Right kidney (tissue), 1 donor: Measurements from ENCODE around the gene AGAP1.
A peak's percentile ranks its signal among the peaks of the same experiment; 100 is the strongest.
"Not testable (repeated sequence)": the region's sequence is repeated elsewhere in the genome, so short reads cannot be mapped to it uniquely, and the experiment has no call there.

Experiments
- DNase-seq: peaks from one replicate; pipeline ENCODE4 v3.0.0-alpha.2; 2016

The AGAP1 gene

DNA sequence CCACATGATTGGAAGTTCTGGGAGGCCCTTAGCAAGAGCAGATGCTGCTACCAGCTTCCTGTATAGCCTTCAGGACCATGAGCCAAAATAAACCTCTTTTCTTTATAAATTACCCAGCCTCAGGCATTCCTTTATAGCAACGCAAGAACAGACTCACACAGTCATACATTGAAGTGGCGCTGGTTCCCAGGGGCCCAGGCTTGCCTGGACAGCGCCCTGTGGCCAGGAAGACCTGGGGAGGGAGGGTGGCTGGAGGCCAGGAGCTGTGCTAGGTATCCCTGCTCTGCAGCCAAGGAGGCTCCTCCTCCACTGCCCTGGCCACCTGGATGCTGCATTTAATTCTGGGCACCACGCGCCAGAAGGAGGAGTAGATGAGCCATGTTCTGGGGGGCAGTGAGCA is 98.1 kb downstream of the AGAP1 start:
- no peak for DNase-seq

DNA sequence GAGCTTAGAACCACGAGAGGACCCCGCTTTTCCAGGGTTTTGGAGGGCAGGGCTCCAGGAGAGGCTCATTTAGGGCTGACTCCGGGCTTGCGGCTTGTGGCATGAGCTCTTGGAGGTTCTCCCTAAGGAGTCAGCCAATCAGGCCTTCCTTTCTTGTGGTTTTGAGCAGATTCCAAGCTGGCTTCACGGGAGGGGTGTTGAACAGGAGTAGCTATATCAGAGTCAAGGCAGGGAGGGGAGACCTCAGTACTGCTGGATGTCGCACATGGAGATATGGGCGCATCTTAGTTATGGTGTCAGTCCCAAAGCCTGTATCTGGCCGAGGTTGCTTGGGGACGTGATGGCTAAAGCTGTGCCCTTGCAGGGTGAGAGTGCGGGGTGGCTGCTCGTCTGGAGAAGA is 98.6 kb downstream of the AGAP1 start:
- no peak for DNase-seq

DNA sequence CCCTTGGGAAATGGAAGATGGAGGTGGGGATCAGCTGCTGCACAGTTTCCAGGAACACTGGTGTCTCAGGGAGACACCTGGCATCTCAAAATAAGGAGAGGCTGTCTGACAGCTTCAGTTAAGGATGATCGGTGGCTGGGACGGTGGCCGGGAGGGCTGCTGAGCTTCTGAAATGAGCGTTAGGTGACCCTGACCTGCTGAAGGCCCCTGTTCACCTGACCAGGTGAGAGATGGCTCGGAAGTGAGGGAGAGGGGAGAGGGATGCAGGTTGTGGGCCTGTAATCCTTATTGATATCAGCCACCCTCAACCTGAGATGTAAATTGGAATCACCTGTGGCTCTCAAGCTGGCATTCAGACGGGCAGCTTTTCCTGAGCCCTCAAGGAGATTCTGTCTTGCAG is 99.0 kb downstream of the AGAP1 start:
- DNase-seq: no peak

DNA sequence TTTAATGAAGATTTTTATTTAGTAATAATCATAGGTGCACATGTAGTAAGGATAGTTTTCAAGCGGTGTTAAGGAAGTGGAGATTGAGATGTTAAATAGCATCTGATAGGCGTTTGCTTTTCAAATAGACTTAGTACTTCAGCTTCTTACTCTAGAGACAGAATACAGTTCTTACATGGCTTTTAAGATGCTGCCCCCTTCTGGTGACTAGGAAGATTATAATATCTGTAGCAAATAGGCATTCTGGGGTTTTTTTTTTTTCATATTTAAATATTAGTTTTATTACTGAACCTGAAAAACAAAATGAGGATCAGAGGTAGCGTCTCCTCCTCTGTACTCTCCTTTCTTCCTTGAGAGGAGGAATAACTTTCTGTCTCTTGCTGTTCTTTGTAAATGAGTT is 100.2 kb downstream of the AGAP1 start:
- DNase-seq: no peak

DNA sequence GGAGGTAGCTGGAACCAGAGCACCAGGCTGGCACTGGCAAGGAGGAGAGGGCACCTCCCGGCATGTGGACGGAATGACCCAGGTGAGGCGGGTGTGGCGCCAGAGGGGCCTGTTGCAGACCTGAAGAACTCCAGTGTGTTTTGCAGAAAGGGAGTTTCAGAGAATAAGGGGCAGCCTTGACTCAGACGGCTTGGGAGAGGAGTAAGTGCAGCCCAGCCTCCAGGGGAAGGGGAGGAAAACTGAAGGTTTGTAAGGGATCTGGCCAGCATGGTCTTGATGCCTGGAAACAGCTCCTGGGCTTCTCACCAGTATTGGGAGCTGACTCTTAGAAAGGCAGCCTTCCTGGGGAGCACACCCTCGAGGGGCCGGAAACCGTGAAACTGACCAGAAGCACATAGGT is 101.1 kb downstream of the AGAP1 start:
- DNase-seq: no peak

DNA sequence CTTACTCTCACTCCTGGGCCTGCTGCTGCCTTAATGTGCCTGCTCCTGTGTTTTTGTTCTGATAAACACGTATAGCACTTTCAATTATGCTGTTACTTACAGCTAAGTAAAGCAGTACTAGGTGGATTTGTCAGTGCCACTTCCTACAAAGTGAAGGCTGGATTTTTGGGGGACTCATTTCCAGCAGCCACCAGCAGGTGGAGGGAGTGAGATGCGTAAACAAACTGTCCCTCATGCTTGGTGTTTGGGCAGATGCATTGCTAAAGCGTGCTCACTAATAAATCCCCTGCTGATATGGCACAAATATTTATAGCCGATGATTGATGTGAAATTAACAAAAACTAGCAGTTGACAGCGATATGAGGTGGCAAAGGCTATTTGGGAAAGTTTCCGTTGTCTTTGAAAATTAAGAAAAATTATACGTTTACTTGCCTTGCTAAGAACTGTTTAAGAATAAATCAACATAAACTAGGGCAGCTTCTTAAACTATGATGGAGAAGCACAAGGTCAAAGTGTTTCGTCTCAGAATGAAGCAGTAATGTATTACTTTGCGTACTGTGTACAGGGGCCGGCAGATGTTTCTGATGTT is 101.7 kb downstream of the AGAP1 start:
- DNase-seq: peak; percentile 54

DNA sequence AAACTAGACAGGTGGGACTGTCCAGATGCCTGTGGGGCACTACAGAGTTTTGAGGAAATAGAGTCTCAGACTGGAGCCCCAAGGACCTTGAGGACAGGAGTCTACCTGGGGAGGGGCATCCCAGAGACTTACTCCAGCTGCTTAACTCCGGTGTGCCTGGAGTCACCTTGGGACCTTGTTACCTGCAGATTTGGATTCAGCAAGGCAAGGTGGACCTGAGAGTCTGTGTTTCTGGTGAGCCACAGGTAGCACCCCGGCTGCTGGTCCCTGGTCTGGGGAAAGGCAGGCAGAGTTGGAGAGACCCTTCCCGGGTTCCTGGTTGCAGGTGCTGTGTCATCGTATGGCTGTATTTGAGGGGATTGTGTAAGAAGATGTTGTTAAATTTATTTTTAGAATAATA is 102.4 kb downstream of the AGAP1 start:
- DNase-seq: no peak

DNA sequence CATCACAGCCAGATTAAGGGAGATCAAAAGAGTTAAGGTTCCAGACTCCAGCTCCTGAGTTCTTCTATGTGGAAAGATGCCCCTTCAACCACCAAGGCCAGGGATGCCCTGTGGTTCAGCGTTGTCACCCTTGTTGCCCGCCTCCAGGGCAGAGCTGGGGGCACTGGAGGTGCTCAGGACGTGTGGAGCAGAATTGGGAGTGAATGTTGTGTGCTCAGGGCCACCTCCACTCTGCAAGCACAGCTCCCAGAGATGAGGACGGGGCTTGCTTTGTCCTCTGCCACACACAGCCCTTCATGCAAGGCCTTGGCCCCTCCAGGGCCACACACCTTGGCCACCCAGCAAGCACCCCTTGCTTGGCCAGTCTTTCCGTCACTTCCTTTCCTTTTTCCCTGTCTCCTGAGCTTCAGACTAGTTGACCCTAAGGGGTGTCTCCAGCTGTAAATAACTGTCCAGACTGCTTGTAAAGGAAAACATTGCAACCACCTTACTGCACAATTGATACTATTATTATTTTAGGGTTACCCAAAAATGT is 103.3 kb downstream of the AGAP1 start:
- no peak for DNase-seq

DNA sequence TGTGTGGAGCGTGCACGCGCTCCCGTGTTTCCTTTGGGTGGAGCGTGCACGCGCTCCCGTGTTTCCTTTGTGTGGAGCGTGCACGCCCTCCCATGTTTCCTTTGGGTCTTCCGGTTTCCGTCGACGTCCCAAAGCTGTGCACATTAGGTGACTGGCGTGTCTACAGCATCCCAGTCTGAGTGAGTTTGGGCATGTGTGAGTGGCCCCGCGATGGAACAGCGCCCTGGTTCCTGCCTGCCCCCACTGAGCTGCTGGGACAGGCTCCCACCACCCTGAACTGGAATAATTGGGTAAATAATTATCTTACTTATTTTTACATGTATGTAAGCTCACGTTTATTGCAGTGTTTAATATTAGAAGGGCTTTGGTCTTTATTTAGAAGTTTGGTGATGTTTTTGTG is 104.2 kb downstream of the AGAP1 start:
- no peak for DNase-seq

DNA sequence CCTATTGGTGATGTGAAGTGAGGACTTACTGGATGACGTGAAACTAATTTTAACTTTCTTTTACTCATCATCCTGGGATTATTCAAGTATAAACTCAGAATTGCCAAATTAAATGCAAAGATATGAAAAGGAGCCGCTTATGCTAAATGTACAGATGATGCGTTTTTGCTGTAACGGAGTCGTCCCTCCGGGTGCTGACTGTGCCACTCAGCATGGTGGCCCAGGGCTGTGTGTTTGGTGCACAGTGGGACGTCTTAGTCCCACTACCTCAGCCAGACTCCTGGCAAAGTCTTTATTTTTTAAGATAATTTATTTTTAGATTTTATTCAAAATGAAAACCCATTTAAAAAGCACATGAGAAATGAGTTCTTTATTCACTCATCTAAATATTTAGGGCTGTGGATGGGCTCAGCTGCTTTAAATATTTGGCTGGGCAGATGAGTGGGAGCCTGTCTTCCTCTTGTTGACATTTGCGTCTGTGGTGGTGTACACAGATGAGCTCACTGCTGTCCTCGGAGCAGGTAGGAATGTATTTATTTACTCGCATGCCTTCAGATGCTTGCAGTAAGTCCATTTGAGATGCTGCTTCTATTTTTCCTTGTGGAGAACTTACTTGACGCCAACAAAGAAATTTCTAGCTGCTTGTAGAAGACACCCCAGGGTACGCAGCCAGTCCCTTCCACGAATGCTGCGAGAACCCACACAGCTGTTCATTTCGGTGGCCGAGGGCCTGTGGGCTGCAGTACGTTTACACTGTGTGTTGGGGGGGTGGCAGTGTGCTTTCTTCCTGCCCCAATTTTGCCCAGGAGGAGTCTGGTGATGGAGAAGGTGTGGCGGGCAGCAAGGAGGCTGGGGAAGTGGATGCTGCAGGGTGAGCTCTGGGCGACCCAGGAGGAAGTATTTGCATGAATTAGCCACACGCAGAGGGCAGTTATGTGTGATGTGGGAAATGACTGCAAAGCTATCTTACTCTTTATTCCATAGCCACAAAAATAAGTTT is 105.0 kb downstream of the AGAP1 start:
- DNase-seq: no peak

DNA sequence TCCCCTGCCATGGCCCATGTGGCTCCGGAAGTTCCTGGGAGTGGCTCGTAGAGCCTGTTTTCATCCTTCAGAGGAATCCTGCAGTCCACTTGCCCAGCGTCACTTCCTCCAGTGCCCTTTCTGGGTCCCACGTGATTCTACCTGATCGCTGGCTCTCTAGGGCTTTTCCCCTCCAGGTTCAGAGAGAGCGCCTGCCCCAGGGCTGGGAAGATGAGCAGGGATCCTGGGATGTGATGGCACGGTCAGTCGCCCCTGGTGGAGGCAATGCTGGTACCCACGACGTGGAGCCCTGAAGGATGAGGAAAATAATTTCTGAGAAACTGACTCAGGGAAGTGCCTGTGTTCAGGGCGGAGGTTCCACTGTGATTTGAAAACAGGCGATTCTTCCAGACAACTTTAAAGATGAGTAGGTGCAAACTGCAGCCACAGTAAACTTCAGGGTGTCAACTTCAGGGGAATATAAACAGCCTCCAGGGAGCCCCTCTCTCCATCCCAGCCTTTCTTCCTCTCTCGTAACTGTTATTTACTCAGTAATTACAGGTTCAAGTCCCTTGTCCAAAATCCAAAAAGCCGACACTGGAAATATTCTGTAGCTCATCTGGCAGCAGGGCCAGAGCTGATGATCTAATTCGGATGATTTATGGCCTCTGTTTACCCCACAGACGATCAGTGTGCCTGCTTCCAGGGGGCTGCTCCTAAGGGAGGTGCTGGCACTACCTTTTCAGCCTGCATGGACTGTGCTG is 105.9 kb downstream of the AGAP1 start:
- no peak for DNase-seq

DNA sequence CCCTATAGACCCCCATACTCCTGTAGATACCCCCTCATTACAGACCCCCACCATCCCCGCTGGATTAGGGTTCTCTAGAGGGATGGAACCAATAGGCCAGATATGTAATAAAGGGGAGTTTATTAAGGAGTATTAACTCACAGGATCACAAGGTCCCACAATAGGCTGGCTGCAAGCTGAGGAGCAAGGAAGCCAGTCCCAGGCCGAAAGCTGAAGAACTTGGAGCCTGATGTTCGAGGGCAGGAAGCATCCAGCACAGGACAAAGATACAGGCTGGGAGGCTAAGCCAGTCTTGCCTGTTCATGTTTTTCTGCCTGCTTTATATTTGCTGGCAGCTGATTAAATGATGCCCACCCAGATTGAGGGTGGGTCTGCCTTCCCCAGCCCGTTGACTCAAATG is 106.6 kb downstream of the AGAP1 start:
- no peak for DNase-seq

DNA sequence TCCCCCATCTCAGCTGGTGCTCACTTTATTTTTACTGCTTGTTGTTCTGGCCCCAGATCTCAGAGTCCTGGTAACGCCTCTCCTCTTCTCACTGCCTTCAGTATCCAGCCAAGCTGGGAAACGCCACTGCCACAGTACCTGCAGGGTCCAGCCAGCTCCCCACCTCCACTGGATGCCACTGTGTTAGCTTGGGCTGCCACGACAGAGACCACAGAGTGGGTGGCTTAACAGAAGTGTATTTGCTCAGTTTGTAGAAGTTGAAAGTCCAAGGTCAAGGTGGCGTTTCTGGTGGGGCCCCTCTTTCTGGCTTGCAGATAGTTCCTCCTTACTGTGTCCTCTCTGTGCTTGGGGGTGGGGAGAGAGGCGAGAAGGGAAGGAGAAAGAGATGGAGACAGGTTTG is 107.1 kb downstream of the AGAP1 start:
- DNase-seq: no peak

DNA sequence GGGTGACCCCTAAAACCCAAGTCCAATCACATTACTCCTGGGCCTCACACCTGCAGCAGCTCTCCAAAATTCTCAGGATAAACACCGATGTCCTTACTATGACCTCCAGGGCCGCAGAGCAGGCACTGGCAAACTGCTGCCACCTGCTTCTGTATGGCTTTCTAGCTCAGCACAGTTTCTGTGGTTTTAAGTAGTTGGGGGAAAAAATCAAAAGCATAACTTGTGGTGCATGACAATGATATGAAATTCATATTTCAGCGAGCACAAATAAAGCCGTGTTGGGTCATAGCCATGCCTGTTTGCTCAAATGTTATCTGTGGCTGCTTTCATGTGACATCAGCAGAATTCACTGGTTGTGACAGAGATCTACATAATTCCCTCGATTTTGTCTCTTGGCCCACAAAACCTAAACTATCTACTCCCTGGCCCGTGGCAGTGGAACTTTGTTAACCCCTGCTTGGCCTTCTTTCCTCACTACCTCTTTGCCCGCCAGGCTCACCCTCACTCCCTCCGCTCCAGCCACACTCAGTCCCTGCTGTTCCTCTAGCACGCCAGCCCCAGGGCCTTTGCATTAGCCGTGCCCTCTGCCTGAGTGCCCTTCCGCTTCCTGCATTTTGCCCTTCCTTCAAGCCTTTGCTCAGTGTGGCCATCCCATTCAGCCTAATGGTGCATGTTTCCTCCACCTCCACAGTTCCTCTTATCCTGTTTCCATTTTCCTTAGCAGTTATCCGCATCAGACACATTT is 108.3 kb downstream of the AGAP1 start:
- no peak for DNase-seq

DNA sequence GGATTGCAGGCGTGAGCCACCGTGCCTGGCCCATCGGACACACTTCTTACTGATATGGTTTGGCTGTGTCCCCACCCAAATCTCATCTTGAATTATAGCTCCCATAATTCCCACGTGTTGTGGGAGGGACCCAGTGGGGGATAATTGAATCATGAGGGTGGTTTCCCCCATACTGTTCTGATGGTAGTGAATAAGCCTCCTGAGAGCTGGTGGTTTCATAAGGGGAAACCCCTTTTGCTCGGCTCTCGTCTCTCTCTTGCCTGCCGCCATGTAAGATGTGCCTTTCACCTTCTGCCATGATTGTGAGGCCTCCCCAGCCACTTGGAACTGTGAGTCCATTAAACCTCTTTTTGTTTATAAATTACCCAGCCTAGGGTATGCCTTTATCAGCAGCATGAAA is 109.1 kb downstream of the AGAP1 start:
- not testable (repeated sequence) for DNase-seq

DNA sequence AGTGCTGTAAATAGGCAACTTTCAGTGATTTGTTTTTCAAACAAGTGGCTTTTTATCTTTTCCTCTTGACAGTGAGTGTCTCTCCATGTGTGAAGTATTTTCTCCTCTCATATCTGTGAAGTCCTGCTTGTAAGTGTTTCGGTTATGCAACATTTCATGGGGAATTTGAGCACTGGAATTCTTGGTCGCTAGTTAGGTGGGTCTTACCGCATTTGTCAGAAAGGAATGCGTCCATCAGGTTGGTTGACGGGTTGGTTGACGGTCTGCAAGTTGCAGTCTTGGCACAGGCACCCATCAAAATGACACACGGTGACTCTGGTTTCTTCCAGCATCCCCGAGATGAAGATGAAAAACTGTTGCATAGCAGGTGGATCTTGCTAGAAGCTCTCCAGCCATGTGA is 109.8 kb downstream of the AGAP1 start:
- no peak for DNase-seq

DNA sequence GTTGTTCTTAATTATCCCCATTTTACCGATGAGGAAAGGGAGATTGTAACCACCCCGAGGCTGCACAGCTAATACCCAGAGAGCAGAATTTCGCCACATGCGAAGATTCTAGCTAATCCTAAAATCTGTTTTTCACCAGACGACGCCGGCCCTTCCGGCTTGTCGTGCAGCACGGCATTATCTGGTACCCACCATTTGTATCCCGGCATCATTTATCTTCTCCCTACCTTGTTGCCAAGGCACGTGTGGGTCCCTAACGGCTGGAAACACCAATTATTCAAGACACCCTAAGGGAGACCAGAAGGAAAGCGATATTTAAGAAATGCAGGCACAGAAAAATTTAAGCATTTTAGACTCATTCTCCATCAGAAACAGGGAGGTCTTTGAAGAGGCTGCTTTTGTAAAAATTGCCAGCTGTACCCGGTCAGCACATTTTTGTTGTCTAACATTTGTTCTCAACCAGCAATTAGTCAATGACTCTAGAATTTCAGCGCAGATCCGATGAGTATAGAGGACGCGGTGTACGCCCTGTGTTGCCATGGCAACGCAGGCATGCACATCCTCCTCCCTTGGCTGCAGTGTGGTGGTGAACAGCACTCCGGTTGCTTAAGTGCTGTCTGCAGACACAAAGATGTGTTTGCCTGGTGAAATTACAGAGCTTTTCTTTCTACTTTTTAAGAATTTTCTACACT is 111.6 kb downstream of the AGAP1 start:
- peak; percentile 35 for DNase-seq

DNA sequence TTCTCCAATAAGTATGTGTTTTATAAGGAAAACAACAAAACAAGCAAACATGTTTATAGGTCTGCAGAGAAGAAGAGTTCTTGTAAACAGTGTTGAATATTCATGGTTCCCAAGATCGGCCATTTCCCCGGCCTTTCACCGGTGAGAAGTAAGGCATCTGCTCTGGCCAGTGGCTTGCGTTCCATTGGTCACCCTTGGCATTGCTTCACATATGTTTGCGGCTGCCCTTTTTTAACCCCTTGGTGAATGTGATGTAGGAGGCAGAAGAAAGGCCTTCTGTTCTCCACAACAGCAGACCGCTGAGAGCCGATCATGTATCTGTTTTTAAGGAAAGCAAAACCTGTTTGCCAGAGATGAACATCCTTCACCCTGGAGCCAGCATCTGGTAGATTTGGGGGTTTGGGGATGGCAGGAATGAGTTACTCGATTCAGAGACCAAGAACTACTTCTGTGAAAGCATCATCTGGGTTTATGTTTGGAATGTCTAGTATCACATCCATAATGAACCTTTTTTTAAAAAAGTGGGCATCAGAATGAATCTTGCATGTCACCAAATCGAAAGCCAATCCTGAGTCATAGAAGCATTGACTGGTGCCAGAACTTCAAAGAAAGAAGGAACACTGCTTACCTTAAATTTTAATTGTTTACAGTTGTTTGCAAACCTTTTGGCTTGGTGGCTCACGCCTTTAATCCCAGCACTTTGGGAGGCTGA is 112.3 kb downstream of the AGAP1 start:
- no peak for DNase-seq

DNA sequence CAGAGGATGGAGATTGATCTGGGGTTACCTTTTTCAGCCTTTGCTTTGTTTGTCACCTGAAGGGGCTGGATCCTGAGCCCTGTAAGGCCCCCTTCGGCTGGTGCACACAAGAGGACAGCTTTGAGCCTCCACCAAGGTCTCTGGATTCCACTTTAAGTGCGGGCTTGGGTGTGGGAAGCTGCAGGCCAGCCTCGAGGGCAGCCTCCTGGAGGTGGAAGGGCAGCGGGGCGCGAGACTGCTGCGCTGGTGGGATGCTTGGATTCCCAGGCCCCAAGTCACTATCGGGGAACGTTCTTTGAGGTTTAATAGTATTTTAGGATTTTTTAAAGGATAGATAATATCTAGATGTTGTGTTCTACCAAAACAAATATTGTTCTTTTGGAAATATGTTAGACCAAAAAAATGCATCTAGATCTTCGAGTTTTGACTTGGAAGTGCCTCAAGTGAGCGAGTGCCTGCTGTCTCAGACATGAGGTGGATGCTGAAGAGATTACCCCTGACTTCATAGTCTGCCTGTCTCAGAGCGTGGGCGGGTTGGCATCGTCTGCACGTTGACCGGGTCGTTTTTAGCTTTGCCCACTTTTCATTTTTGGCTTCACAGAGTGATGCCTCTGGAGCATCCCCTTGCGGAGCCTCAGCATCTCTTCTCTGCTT is 113.8 kb downstream of the AGAP1 start:
- no peak for DNase-seq

DNA sequence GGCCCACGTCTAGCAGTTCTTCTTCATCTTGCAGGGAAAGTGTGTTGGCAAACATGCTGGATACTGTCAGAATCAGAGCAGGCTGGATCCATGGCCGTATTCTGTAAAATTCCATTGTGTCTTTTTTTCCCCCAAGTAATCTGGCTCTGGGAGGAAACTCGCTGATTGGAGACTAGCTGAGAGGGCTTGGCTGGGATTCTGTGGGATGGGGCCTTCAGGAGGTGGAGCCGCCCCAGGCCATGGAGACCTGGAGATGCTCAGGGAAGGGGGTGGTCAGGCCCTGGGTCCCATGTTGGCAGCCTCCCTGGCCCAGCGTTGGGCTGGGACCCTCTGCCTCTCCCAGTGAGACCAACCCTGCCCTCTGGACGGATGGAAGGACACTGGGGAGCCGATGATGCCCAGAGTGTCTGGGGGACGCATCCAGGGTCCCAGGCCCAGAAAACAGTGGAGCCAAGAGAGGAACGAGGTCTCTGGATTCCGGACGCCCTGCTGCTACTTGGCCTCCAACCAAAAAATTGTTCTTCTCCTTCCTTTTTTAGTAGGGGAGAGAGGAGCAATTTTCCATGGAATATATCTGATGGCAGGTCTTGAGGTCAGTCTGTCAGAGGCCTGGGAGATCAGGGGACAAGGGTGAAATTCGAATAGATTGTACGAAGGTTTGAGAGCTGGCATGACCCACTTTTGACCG is 114.5 kb downstream of the AGAP1 start:
- no peak for DNase-seq
